Raji (cell line): ENCODE measurements around the gene C22orf42.

ENCODE experiments used
- POLR2A ChIP-seq: IDR thresholded peaks from 2 replicates; pipeline ENCODE4 v1.6.1; 2011; ENCODE audit warnings: low read depth, low read length, control low read depth; ENCODE audit not compliant: insufficient read depth

The C22orf42 gene

GRCh38 chr22:32158712-32159533 lies at the start of gene C22orf42:
C22orf42 (minus strand) TSS chr22:32159303; CDS start chr22:32159215, 88 bp downstream.
- no peak for TF ChIP-seq POLR2A

GRCh38 chr22:32208681-32209080 lies 49.6 kb upstream of the C22orf42 start:
- no peak for TF ChIP-seq POLR2A

- no peak for TF ChIP-seq POLR2A
Measured at GRCh38 chr22:32207971-32208480, 48.9 kb upstream of the C22orf42 start.

GRCh38 chr22:32206774-32207758 lies 48.0 kb upstream of the C22orf42 start:
- TF ChIP-seq POLR2A = no peak

- no peak for TF ChIP-seq POLR2A
Measured at GRCh38 chr22:32205974-32206773, 47.1 kb upstream of the C22orf42 start.

GRCh38 chr22:32204856-32205722 lies 46.0 kb upstream of the C22orf42 start, which contains the start of gene RFPL2:
RFPL2 (minus strand) TSS chr22:32205073; CDS start chr22:32202451, 2,622 bp downstream.
- no peak for TF ChIP-seq POLR2A

GRCh38 chr22:32204040-32204855 lies 45.1 kb upstream of the C22orf42 start:
- TF ChIP-seq POLR2A = no peak

GRCh38 chr22:32203181-32204039 lies 44.3 kb upstream of the C22orf42 start:
- no peak for TF ChIP-seq POLR2A

- TF ChIP-seq POLR2A = no peak
Measured at GRCh38 chr22:32202539-32203180, 43.6 kb upstream of the C22orf42 start.

- no peak for TF ChIP-seq POLR2A
Measured at GRCh38 chr22:32202161-32202538, 43.0 kb upstream of the C22orf42 start.

GRCh38 chr22:32200752-32201151 lies 41.6 kb upstream of the C22orf42 start:
- no peak for TF ChIP-seq POLR2A
